OCI-M1 (cell line): ENCODE results near the gene SGMS1.
"Not testable (repeated sequence)": the region's sequence is repeated elsewhere in the genome, so short reads cannot be mapped to it uniquely, and the experiment has no call there.

Experiments used
- DNase-seq: peaks from one replicate; lab custom pipeline; 2025; lab: John Stamatoyannopoulos, UW

SGMS1 gene

DNA sequence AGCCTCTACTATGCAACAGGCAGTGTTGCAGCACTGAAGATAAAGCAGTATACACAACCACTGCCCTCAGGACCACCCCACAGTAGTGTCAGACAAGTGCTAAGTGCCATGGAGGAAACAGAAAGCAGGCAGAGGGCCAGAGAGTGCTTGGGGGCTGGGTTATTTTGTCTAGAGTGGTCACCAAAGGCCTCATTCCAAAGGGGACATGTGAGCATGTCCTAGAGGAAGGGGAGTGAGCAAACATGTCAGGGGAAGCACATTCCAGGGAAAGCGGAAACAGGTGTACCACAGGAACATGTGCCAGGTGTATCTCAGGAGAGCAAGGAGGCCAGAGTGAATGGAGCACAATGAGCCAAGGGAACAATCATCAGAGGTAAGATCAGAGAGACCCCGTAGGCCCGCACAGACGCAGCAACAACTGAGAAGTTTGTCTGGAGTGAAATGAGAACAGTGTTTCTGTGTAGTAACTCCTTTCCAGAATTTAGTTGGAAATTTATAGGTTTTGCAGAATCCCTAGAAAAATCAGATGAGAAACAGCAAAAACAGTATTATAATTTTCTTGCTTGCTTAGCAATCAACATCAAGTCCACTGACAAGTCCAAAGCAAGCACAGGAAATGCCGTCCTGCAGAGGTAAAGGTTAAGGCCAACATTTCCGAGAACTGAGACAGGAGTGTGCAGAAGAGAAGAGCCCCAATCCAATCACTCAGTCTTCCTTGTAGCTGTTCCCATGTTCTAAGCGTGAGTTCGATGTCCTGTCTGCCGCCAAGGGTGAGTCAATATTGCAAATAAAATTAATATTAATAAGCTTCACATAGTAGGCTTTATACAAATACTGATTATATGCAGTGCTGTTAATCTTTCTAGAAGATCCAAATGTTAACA, 67.3 kb downstream of the SGMS1 start:
- peak; percentile 33 for DNase-seq

DNA sequence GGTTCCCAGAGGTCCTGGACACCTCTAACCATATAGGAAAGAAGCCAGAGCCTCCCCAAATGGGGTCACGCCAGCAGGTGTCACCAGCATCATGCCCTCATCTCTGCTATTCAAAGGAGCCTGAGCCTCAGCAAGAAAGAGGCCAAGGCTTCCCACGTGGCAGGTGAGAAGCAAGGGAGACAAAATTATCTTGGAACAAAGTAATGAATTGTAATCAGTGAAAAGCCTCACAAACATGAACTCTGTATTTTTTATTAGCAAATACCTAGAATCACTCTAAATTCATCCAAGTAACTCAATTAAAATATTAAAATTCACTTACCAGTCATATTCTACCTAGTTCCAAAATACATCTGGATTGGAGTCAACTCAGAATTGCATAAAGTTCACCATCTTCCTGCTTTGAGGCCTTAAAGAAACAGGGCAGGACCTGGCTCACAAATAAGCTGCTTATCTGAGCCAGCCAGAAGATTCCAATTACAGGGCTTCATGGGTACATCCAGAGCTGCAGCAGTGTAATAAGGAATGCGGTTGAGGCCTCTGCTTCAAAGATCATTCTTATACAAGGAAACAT, 68.7 kb downstream of the SGMS1 start:
- DNase-seq = peak; percentile 90

DNA sequence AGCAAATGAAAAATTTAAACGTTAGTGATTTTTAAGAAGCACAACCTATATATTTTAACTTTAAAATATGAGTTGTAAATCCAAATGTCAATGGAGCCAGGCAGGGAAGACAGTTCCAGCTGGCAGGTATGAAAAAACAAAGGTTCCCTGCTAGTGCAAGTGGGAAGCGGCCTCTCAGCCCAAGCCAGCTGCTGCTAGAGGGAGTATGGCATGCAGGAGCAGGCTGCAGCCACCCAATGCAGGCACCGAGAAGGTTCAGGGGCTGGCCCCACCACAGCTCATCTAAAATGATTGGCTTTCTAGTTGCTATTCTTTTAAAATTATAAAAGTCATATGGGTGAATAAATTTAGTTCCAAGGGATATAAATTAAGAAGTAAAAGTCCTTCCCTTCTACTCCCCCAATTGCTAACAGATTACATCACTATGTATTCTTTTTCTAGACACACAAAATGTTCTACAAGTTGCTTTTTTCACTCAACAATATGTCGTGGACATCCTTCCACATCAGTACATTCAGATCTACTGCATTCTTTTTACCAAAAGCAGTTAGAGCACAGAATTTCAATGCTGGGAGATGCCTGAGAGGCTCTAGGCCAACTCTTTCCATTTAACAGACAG, 69.3 kb downstream of the SGMS1 start:
- DNase-seq = no peak

DNA sequence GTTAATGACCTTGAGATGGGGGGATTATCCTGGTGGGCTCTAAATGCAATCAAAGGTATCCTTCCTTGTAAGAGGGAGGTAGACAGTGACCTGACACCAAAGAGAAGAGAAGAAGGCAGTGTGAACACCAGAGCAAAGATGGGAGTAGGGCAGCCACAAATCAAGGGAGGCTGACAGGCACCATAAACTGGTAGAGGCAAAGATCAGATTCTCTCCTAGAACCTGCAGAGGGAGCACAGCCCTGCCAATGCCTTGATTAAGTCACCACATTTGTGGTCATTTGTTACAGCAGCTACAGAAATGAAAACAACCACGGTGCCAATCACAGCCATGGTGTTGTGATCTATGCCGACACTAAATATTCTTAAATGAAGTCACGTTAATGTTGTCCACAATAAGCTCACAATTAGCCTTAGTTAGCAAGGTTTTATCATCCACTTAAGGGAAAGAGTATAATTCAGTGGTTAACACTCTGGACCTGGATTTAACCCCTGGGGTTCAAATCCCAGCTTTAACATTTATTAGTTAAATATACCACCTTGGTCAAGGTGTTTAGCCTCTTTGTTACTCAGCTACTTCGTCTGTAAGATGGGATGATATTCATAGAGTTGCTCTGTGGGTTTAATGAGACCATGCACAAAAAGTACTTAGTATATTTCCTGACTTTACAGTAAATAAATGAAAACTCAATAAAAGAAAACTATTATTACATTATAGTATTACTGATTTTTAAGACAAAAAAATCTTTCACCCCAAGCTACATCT, 70.8 kb downstream of the SGMS1 start:
- DNase-seq = peak; percentile 90

DNA sequence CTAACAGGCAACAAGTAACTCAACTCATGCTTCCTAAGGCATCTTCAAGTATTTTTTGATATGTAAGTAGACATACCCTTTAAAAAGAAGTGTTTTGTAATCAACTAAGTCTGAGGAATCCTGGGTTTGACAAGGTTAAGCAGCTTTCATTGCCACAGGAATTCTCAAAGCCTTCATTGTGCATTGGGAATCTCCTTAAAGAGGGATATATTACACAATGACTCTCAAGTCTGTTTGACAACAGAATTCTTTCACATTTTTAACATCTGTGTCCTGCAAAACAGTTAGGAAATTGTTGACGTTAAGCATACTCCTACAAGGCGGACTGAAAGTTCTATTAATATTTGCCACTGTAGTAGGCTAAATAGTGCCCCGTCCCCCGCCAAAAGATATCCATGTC, 71.4 kb downstream of the SGMS1 start:
- DNase-seq = no peak

DNA sequence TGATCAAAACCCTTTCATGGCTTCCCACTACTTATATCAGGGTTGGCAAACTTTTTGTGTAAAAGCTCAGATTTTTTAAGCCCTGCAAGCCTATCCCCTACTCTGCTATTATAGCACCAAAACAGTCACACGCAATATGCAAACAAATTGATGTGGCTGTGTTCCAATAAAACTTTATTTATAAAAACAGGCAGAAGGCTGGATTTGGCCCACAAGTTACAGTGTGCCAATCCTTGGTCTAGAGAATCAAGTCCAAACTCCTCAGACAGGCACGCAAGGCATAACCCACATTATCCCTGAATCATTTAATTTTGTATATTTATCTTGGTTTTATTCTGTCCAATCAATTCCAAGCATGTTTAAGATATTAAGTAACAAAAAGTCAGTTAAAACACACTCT, 71.9 kb downstream of the SGMS1 start:
- no peak for DNase-seq

DNA sequence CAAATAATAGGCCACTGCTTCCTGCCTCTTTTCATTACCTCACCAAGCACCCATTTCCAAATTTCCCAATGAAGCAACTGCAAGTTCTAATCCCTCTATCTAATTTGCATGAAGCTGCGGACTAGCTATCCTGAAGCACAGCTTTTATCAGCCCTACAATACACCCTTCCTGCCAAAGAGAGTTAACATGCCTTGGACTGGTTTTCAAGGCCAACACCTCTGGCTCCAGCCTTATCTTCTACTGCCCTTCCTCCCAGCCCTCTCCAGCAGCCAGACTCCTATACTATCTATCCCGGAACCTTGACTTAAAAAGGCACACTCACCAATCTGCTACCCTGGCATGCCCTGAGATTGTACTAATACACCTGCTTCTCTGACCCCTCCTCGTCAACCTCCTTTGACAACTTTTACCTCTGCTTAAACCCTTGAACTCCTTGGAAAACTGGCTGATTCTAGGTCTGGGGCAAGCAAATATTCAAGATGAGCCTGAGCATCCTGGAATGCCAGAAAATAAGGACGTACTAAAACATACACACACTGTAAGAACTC, 73.4 kb downstream of the SGMS1 start:
- peak; percentile 95 for DNase-seq

DNA sequence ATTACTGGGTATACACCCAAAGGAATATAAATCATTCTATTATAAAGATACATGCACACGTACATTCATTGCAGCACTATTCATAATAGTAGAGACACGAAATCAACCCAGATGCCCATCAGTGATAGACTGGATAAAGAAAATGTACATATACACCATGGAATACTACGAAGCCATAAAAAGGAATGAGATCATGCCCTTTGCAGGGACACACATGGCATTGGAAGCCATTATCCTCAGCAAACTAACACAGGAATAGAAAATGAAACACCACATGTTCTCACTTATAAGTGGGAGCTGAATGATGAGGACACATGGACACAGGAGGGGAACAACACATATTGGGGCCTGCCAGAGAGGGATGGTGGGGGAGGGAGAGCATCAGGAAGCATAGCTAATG, 74.6 kb downstream of the SGMS1 start:
- DNase-seq = not testable (repeated sequence)

DNA sequence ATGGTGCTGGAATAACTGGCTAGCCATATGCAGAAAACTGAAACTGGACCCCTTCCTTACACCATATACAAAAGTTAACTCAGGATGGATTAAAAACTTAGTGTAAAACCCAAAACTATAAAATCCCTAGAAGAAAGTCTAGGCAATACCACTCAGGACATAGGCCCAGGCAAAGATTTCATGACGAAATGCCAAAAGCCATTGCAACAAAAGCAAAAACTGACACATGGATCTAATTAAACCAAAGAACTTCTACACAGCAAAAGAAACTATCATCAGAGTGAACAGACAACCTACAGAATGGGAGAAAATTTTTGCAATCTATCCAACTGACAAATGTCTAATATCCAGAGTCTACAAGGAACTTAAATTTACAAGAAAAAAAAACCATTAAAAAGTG, 75.3 kb downstream of the SGMS1 start:
- DNase-seq = not testable (repeated sequence)

DNA sequence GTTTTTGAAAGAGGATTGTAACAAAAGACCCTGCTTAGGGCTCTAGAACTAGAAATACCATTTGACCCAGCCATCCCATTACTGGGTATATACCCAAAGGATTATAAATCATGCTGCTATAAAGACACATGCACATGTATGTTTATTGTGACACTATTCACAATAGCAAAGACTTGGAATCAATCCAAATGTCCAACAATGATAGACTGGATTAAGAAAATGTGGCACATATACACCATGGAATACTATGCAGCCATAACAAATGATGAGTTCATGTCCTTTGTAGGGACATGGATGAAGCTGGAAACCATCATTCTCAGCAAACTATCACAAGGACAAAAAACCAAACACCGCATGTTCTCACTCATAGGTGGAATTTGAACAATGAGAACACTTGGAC, 77.5 kb downstream of the SGMS1 start:
- DNase-seq = not testable (repeated sequence)

DNA sequence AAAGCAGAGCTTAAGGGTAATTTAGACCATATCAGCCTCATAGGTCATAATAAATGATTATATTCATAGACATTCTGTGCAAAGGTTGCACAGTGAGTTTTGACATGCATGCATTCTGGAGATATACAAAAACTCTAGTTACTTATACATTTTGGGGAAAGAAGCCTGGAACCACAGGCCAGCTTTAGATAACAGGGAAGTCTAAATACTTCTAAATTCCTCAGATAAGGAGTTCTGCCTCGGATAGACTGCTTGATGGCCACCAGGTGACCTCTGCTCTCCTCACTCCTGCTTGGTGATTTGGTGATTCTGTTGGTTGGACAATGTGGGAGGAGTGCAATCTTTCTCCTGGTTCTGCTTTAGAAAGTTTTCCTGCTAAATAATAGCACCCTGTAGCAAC, 77.9 kb downstream of the SGMS1 start:
- DNase-seq = no peak

DNA sequence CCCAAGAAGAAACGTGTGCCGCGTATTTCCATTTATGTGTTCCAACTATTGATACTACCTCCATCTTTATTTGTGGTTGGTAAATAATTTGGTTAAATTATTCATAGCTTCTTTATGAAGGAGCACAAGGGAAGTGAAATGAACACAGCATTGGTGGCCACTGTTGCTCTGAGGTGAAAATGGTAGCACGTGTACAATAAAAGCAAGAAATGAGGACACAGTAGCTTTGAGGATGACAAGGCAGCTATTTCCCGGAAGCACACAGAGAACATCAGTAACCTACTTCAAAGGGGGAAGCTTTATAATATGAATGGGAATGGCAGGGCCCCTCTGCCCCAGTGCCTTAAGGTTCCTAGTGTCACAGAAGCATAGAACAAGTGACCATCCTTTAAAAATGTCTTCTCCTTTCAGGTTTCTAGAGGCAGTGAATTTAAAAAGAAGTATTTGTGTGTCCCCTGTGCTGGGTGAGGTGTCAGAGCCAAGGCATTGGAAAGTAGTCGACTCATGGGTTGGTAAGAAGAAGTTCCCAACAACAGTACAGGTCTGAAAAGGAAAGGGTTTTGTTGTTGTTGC, 78.8 kb downstream of the SGMS1 start:
- peak; percentile 63 for DNase-seq

DNA sequence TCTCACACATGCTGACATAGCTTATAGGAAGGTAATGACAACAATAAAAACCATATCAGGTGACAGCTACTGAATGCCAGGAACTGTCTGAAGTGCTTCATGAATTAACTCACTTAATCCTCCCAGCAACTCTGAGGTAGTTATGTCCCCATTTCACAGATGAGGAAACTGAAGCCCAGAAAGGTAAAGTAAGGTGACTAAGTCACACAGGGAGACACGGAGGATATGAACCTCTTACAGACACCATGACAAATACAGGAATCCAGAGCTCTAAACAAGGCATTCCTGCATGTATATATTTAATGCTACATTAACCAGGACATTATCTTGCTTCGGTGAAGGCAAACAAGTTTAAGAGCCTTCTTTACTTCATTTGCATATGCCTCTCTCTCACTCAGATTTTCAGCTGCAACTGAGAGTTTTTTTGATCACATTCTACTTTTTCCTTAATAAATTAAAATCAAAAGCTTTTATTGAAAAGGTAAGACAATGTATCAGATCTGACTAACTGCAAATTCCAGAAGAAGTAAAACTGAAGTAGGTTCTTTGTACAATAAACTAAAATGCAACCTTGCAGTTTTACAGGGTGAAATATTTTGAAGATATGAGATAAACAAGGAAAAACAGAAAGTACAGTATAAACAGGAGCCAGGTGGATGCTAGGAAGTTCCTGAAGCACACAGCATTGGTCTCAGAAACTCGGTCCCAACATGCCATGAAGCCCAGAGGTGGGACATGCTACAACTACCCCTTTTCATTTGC, 79.5 kb downstream of the SGMS1 start:
- DNase-seq = no peak

DNA sequence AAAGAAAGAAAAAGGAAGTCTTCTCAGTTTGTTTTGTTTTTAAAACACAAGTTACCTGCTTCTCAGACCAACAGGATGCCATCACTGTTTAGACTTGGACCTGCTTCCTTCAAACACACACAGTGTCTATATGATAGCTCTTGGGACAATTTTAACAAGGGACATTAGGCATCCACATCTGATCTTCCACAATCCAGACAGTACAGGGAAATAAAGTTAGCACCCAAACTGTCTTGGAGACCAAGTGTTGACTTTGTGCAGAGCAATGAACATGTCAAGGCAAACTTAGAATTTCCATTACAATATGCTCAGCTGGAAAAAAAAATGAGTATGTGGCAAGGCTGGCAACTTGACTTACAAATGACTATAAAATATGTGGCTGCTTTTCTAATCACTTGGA, 80.9 kb downstream of the SGMS1 start:
- no peak for DNase-seq

DNA sequence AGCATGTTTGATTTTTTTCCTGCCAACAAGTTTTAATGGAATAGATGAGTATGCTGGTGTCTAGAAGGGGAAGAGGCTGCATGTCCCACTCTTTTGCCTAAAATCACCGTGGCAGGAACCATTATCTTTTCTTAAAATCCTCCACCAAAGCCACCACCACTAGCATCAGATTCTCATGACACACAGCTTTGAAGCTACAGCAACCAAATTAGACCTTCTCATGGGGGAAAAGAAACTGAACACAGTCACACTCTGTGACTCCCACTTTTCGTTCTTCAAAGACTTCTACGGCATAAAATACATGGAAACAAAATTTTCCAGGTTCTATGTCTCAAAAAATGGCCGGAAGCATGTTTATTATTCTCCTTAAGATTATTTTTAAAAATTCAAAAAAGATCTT, 81.8 kb downstream of the SGMS1 start:
- DNase-seq = peak; percentile 38

DNA sequence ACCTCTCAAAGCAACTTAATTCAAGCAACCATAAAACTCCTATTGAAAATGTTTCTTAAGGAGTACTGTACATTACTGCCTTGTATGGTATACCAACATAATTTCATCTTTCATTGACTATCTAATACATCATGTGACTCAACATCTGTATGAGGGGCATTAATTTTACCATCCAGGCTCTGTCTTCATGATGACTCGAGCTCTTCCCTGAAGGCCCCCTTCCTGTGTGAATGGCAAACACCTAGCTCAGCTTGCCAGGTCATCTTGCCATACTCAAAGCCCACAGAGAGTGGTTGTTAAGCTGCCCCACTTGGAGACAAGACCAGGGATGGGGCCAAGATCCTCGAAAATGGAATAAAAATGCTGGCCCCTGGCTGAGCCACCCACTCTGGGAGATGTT, 82.4 kb downstream of the SGMS1 start:
- DNase-seq = no peak

DNA sequence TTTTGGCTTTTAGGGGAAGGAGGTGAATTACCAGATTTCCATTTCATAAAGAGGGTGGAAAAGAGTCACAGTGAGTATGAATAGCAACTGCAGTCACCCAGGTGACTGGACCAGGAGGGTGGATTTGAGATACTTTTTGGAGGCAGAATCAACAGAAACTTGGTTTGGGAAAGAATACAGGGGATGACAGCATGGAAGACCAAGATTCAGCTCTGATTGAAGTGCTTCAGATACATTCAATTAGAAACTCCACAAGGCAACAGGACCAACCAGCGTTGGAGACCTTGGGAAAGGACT, 83.0 kb downstream of the SGMS1 start:
- no peak for DNase-seq

DNA sequence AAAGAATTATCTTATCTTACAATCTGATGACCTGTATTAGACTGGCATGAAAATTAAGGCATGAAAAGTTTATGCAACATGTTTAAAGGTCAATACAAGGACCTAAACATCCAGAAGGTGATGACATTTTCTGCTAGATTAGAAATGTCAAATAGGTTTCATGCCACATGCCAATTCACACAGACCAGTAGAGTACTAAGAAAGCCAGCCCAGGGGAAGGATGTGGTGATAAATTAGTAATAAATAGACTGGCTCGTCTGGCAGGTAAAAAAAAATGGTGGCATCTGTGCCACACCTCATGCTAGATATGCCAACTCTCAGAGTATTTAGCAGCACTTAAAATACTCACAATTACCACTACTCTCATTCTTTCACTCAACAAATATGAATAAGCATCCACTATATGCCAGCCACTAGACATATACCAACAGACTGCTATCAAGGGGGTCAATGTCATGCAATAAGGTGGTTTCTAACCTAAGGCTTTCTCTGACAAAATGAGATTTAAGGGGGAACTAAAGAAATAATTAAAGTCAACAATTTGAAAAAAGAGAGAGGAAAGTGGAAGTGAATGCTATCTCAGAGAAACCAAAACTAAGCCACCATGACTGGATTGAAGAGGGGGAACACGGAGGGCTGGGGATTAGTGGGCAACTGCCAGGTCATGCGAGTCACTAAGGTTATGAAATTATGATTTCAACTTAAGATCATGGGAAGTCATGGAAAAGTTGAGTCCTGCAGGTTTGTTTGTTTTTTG, 83.5 kb downstream of the SGMS1 start:
- DNase-seq = peak; percentile 80

DNA sequence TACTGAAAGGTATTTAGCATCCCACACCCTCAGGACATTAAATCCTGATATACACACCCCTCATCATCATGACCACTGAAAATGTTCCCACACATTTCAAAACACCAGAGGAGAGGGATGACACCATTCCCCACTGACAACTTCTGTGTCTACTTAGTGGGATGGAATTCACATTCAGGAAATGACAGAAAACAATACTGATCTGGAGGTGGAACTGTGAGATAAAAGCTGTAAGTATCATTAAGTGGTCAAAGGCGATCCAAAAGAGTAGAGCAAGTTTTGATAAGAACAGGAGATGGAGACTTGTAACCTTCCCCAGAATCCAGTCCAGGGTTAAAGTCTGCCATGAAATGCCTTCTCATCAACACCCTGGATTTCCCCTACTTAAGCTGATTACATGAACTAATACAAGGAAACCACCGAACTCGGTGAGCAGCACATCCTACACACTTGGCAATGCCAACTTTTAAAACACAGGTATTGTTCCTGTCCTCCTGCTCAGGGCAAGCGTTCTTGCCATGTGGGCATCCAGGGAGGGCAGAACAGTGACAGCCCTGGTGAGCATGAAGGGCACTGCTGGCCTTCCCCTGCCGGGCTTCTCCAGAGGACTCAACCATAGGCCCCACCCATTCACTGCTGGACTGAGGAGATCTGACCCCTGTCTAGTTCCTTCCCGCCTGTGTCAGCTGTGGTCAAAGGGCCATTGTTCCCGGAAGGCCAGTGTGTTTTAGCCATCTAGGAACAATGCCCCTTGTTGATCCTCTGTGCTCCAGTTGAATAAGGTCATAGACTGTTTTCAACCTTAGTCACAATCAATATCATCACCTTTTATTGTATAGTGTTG, 85.0 kb downstream of the SGMS1 start:
- DNase-seq = no peak
